ENCODE results near the gene BPHL.

GRCh38 chr6:3144571-3144970 lies 26.1 kb downstream of the BPHL start:
- TF ChIP-seq CTCF (conservative IDR thresholded peaks at IDR 0.05 in 1 of 2, IDR thresholded peaks at IDR 0.05 in 1 of 2; ENCODE audit: extremely low read depth in 1 of 2, insufficient read depth in 1 of 2, low read depth in 1 of 2, low read length in 2 of 2), result no peak
- TF ChIP-seq EZH2 (IDR thresholded peaks at IDR 0.05; ENCODE audit: borderline replicate concordance, low read length), result no peak

Measured in mammary epithelial cell (primary cell).